ENCODE results near the gene CASP14.

DNA sequence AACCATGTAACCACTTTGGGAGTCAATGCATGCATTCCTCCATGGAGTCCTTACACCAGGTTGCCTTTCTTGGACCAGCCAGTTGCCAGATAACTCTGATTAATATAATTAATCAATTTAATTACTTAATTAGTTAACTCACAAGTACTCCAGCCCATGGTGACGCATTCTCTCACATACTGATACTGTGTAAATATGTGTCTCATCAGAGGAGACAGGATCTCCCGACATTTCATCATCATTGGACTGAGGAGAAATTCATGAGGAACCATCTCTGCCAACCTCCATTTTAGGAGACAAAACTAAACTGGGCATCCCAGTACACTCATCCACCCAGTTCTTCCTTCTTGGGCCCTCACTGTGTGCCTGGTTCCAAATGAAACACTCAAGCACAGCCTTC, 6.5 kb upstream of the CASP14 start:
- TF ChIP-seq, protein P1, sequence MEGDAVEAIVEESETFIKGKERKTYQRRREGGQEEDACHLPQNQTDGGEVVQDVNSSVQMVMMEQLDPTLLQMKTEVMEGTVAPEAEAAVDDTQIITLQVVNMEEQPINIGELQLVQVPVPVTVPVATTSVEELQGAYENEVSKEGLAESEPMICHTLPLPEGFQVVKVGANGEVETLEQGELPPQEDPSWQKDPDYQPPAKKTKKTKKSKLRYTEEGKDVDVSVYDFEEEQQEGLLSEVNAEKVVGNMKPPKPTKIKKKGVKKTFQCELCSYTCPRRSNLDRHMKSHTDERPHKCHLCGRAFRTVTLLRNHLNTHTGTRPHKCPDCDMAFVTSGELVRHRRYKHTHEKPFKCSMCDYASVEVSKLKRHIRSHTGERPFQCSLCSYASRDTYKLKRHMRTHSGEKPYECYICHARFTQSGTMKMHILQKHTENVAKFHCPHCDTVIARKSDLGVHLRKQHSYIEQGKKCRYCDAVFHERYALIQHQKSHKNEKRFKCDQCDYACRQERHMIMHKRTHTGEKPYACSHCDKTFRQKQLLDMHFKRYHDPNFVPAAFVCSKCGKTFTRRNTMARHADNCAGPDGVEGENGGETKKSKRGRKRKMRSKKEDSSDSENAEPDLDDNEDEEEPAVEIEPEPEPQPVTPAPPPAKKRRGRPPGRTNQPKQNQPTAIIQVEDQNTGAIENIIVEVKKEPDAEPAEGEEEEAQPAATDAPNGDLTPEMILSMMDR (IDR thresholded peaks at IDR 0.05), result no peak
- TF ChIP-seq POLR2AphosphoS5 (IDR thresholded peaks at IDR 0.05), result no peak
- no peak for TF ChIP-seq POLR2A (IDR thresholded peaks at IDR 0.05)
- TF ChIP-seq EP300 (IDR thresholded peaks at IDR 0.05; ENCODE audit: low read depth), result no peak
